Right ventricle myocardium inferior (tissue), 1 donor: ENCODE results near the gene DGKE. TPM values are rescaled to one million over a fixed set of nuclear protein-coding genes. Genes with fewer than 3 reads are reported as not detected.

Experiments
- ATAC-seq: fragments of 200-7000 bp; cut with Tn5 transposase; one replicate; pipeline ENCODE4 v1.9.1; 2020; ENCODE audit warnings: mild to moderate bottlenecking, moderate library complexity
- DNase-seq: peaks from one replicate; pipeline ENCODE4 v3.0.0; 2021; ENCODE audit errors: missing footprints
- intact Hi-C: fragments of 100-400 bp; cut with DNase I; formaldehyde crosslinking; loops from one replicate; pipeline ENCODE4 v1.11.0; 2022
- total RNA-seq: library from RNA; stranded (reverse); fragmentation: NEBNext Ultra II Directional; extraction: Animal tissue kit (Norgen Biotek cat#: 25700); gene quantifications from one replicate; pipeline ENCODE4 v1.2.1, GENCODE V29; 2021
- donor health status: DM: no; HTN: yes; CAD: no; lungs with severe emphysema.

The DGKE gene
- total RNA-seq, 1 donor from 2014 or later: 3.0 TPM

GRCh38 chr17:56834380-56835263 lies 671 bp downstream of the DGKE start:
- intact Hi-C loops: no loop called here

DNA sequence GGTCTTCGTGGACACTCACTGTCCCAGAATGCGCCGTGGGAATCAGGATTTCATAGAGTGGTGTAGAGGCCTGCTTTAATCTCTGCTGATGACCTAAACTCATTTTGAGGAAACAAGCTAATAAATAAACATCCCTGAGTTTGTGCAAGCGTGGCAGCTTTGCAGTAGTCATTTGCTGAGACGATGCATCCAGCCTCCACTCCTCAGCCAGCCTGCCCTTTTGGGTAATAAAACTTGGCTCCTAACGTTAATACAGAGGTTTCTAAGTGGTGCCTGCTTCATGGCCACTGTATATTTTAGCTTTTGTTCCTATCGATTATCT lies 1.3 kb downstream of the DGKE start:
- ATAC-seq: no peak
- intact Hi-C loops: no loop called here
- DNase-seq: no peak

More at GRCh38 chr17:56834380-56835263, 671 bp downstream of the DGKE start:
- peak; percentile 19 for ATAC-seq
- peak; percentile 80 for DNase-seq

DNA sequence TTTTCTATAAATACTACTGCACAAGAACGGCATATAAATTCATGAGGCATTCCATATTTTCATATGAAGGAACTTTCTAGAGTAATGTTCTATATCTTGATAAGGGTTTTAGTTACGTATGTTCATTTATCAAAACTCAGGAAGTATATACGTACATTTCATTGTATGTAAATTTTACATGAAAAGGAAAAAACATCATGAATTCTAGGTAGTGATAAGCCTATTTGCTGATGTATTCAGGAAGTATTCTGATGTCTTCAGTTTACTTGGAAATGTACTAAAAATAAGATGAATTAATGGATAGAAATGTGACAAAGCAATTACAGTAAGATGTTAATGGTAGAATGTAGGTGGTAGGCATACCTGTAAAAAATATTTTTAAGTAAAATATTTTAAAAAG lies 4.7 kb downstream of the DGKE start:
- intact Hi-C loops: no loop called here
- ATAC-seq: no peak
- DNase-seq: no peak

GRCh38 chr17:56842577-56842976 lies 8.6 kb downstream of the DGKE start:
- ATAC-seq: no peak
- DNase-seq: no peak
- intact Hi-C loops: no loop called here

DNA sequence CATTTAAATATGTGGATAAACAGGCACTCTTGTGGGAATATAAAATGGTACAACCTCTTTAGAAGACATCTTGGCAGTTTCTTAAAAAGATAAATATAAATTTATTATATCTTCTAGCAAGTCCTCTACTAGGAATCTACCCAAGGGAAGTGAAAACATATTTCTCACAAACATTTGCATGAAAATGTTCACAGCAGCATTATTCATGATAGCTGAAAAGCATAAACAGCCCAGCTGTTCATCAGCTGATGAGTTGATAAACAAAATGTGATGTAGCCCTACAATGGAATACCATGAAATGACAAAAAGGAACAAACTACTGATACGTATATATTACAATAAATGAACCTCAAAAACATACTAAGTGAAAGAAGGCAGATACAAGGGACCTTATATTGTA lies 12.0 kb downstream of the DGKE start:
- no peak for DNase-seq
- intact Hi-C loops: no loop called here
- no peak for ATAC-seq

GRCh38 chr17:56847106-56847505 lies 13.2 kb downstream of the DGKE start:
- intact Hi-C loops: no loop called here
- DNase-seq: no peak
- no peak for ATAC-seq

- ATAC-seq: no peak
- intact Hi-C loops: no loop called here
These were observed 15.2 kb downstream of the DGKE start for GRCh38 chr17:56849131-56849530.

DNA sequence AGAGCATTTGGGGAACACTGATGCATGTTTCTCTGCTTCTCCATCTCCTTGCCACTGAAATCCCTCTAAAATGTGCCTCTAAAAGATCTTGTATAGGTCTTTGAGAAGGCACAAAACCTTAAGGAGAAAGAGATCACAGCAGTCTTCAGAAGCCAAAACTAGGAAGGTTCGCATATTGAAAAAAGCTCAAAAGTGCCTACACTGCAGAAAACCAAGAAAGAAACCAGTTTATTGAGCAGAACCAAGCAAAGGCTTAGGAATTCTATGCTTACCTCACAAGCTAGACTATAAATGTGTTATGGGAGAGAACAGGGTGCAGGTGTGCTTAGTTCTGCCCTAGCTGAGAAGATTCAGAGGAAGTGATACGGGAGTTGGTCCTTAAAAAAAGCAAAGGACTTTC lies 16.6 kb downstream of the DGKE start:
- no peak for DNase-seq
- ATAC-seq: no peak
- intact Hi-C loops: no loop called here

More at GRCh38 chr17:56849131-56849530, 15.2 kb downstream of the DGKE start:
- DNase-seq: no peak

- intact Hi-C loops: no loop called here
- DNase-seq: no peak
- ATAC-seq: no peak
These were observed 17.1 kb downstream of the DGKE start for GRCh38 chr17:56851008-56851407.

DNA sequence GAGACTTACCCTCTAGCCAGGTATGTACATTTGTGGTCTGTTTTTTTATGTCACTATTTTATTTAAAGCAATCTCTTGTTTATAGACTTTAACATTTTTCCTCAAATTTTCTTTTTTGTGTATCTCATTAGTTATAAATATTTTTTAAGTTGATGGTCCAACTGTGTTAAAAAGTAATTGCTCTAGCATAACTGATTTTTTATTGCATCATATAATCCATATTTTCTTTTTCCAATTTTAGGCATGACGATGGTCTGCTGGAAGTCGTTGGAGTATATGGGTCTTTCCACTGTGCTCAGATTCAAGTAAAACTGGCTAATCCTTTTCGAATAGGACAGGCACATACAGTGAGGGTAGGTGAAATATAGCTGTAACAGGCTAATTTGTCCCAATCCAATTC lies 27.9 kb downstream of the DGKE start:
- no peak for ATAC-seq
- DNase-seq: no peak
- intact Hi-C loops: no loop called here

GRCh38 chr17:56863974-56864373 lies 30.0 kb downstream of the DGKE start:
- intact Hi-C loops: no loop called here
- ATAC-seq (no peak), DNase-seq (no peak)

DNA sequence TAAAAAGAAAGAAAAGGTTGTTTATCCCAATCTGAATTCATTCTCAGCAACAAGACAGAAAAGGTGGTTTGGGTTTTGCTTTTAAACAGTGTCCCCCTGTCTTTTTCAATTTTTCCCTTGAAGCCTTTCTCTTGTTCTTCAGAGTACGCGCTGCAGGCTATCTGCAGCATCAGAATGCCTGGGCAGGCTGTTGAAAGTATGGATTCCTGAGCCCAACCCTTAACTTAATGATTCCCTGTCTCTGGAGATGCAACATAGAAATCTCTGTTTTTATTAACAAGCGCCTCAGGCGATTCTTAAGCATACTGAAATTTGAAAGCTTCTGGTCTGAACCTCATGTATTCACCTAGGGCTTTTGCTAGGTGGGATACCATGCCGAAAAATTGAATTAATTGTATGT lies 32.1 kb downstream of the DGKE start:
- intact Hi-C loops: no loop called here
- DNase-seq: no peak
- ATAC-seq: no peak

DNA sequence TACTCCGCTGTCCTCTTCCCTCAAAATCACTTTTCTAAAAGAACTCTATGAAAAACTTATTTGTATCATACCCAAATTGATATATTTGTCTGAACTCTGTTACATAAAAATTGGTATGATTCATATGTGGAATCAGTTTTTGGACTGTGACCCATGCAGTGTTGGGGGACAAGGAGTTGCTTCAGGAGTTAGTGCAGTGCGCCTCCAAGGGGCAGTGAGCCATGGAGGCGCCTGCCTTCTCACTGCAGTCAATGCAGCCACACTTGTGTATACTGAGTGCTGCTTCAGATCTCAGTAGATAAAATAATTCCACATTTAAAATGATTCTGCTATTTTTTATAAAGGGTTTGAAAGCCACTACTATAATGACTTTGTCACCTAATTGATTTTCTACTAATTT lies 32.5 kb downstream of the DGKE start:
- ATAC-seq: no peak
- intact Hi-C loops: no loop called here
- DNase-seq: no peak

- DNase-seq: no peak
- intact Hi-C loops: no loop called here
- ATAC-seq: no peak
These were observed 34.0 kb downstream of the DGKE start for GRCh38 chr17:56867948-56868376.

DNA sequence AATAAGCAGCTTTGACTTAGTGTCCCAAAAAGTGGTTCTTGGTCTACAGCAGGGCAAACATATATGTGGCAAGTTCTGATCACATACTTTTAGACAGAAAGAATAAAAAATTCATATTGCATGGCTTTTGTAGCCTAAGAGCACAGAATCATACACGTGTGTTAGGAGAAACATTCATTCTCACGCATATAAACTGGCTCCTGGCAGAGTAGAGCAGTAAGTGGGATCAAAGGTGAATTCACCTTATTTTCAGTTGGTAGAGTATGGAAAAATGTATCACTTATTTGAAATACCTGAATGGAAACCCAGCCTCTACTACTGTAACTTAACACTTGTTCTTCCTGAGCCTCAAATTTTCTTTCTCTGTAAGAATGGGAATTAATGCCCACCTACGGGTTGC lies 34.8 kb downstream of the DGKE start:
- intact Hi-C loops: no loop called here
- DNase-seq (no peak), ATAC-seq (no peak)

DNA sequence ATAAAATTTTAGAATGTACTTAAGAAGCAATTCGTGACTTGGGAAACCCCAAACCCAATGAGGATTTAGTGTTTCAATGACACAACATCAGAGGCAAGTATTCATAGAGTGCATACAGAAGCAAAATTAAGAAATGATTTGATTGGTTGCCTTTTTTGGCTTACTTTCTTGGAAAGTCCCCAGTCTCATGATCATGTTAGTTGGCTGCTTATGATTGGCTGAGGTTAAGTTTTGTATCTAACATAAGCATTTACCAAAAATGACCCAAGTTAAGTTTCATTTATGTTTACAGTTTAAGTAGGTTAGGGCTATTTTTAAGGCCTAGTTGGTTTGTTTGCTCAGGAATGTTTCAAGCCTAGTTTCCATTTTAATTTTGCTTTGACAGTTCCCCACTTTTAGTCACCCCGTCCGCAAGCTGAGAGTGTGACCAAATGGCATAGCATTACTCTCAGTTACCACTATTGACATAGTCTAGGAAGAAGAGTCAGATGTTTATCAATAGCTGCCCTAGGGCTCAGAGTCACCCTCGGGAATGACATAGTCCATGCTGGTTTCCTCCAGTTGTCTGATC lies 36.2 kb downstream of the DGKE start:
- intact Hi-C loops: no loop called here
- ATAC-seq: no peak
- DNase-seq: no peak

DNA sequence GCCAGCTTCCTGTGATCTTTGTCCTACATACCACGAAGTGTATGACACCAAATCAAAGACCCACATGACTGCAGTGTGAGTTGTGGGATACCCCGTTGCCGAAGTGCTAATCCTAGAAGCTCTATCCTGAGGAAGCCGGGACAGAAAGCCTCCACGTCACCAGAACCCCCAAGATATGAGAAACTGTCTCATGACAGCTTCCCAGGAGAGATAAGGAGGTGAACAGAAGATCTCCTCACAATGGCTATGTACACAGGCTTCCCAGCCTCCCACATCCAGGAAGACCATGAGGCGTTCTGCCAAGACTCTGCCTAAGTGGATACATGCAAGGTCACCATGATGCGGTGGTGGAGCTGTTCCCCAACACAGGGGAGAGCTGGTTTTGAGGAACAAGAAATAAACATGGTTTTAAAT lies 42.8 kb downstream of the DGKE start:
- intact Hi-C loops: no loop called here
- no peak for DNase-seq
- no peak for ATAC-seq

DNA sequence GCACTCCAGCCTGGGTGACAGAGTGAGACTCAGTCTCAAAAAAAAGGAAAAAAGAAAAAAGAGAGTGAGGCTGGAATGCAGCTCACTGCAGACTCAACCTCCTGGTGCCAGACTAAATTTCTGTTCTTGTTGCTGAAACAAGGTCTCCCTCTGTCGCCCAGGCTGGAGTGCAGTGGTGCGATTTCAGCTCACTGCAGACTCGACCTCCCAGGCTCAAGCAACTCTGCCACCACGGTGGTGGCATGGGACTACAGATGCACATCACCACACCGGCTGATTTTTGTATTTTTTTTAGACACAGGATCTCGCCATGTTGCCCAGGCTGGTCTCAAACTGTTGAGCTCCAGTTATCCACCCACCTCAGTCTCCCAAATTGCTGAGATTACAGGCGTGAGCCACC lies 45.3 kb downstream of the DGKE start:
- no peak for DNase-seq
- intact Hi-C loops: no loop called here
- ATAC-seq: no peak

DNA sequence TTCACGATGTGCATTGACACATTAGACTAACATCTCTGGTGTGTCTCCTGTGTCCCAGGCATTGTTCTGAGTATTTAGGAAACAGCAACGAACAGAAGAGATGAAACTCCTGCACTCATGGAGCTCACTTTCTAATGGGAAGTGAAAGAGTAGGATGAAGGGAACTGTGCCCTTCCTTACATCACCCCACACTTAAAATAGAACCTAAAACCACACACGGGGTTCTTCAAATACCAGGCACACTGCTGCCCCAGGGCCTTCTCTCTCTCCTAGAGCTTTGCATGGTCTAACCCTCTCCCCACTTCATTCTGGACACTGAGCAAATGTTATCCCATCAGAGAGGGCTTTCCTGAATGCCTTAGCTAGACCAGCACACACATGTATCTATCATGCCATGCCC lies 46.2 kb downstream of the DGKE start:
- intact Hi-C loops: no loop called here
- ATAC-seq (no peak), DNase-seq (no peak)

DNA sequence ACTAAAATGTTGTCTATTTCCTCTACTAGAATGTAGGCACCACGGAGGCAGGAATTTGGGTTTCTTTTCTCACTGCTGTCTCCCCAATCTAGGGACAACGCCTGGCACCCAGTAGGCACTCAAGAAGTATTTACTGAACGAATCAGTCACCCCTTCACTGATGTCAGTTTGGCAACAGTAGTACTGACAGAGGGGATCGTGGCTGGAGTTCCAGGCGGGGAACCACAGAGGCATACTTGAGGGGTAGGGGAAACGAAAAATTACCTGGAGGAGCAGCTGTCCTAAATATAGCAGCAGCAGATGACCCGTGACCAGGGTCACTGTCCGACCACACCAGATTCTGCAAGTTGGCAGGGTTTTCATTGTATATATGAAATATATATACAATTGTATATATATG lies 46.6 kb downstream of the DGKE start:
- no peak for ATAC-seq
- DNase-seq: no peak
- intact Hi-C loops: no loop called here
